GM12873 (cell line): ENCODE measurements around the gene DNAJC25.

Source experiments
- CTCF ChIP-seq: IDR thresholded peaks from 2 replicates; pipeline ENCODE4 v1.5.1; 2012; ENCODE audit warnings: low read depth, mild to moderate bottlenecking, moderate library complexity, low read length, control low read depth; ENCODE audit not compliant: insufficient read depth; ENCODE audit errors: missing control alignments

DNAJC25 gene

GRCh38 chr9:111630182-111630963, 761 bp upstream of the DNAJC25 start:
- TF ChIP-seq CTCF, result no peak

- no peak for TF ChIP-seq CTCF
Measured at GRCh38 chr9:111630964-111631213, 245 bp upstream of the DNAJC25 start.

- no peak for TF ChIP-seq CTCF
Measured at GRCh38 chr9:111632060-111632459, 926 bp downstream of the DNAJC25 start.

GRCh38 chr9:111632695-111633388, 1.7 kb downstream of the DNAJC25 start:
- TF ChIP-seq CTCF, result no peak

GRCh38 chr9:111633389-111633736, 2.2 kb downstream of the DNAJC25 start:
- no peak for TF ChIP-seq CTCF

- TF ChIP-seq CTCF, result no peak
Measured at GRCh38 chr9:111634860-111635259, 3.7 kb downstream of the DNAJC25 start.

GRCh38 chr9:111637421-111637950, 6.4 kb downstream of the DNAJC25 start:
- TF ChIP-seq CTCF, result no peak
